GM12864 (cell line): ENCODE data around the gene HS3ST5.

Source experiments
- DNase-seq: peaks from one replicate; pipeline ENCODE4 v3.0.0-alpha.2; 2011; ENCODE audit warnings: low read depth
- H3K4me3 ChIP-seq: 2 replicates; pipeline ENCODE4 v1.5.1; 2011; ENCODE audit warnings: mild to moderate bottlenecking, low read depth, low read length, control low read depth
- TF ChIP-seq, protein P1 (sequence below): IDR thresholded peaks from 2 replicates; pipeline ENCODE4 v1.5.1; 2011; ENCODE audit warnings: low read depth, mild to moderate bottlenecking, moderate library complexity, low read length, control low read depth, inconsistent platforms; ENCODE audit errors: missing control alignments

The HS3ST5 gene

DNA sequence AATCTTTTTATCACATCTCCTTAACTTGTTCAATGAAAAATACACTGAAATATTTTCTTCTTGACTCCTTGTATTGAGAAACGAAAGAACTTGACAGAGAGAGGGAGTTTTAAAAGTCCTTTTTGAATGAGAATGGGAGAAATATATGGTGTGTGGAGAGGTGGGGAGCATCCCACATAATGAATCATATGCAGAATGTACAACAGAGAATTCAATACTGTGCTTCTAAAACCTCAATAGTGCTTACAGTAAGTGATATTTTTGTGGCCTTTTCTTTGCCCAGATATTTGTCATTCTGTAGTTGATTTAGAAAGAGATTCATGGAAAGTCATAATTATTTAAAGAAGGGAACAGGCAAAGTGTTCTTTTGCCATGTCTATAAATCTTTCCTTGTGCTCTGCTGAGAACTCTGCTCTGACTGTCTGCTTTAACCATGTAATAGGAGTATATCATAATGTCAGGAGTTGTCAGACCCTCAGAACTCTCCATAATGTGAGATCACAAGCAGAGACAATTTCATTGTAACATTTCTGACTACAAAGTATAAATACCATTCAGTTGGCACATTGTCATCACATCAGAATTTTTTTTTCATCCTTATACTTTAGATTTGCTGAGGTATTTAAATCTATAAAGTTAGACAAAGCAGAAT lies 32.8 kb upstream of the HS3ST5 start:
- TF ChIP-seq, protein P1, sequence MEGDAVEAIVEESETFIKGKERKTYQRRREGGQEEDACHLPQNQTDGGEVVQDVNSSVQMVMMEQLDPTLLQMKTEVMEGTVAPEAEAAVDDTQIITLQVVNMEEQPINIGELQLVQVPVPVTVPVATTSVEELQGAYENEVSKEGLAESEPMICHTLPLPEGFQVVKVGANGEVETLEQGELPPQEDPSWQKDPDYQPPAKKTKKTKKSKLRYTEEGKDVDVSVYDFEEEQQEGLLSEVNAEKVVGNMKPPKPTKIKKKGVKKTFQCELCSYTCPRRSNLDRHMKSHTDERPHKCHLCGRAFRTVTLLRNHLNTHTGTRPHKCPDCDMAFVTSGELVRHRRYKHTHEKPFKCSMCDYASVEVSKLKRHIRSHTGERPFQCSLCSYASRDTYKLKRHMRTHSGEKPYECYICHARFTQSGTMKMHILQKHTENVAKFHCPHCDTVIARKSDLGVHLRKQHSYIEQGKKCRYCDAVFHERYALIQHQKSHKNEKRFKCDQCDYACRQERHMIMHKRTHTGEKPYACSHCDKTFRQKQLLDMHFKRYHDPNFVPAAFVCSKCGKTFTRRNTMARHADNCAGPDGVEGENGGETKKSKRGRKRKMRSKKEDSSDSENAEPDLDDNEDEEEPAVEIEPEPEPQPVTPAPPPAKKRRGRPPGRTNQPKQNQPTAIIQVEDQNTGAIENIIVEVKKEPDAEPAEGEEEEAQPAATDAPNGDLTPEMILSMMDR: no peak
- no peak for DNase-seq
- no peak overlapping the region for H3K4me3 ChIP-seq

DNA sequence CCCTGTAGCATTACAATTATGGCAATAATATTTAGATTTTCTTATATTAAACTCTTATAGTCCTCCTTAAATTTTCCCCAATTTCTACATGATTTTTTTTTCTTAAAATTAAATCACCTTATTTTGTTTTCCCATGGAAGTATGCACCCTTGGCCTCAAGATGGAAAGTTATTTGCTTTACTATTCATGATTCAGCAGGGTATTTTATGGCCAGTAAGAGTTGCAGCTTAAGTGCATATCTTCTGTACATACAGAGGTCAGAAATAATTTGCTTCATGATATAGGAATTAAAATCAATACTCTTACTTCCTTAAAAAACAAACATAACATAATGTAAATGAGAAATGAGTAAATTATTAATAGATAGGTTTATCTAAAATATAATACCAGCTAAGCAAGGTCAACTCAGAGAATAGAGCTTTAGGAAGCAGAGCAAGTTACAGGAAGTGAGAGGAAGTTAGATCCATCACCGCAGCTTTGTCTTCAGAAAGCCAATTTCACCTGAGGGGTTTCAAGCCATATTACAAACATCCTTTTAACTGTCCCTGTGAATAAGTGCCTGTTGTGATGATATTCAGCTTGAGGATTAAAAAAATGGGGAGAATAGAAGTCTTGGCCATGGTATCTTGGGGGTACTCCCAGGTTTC lies 24.6 kb upstream of the HS3ST5 start:
- no peak overlapping the region for H3K4me3 ChIP-seq
- no peak for DNase-seq
- TF ChIP-seq, protein P1: no peak

DNA sequence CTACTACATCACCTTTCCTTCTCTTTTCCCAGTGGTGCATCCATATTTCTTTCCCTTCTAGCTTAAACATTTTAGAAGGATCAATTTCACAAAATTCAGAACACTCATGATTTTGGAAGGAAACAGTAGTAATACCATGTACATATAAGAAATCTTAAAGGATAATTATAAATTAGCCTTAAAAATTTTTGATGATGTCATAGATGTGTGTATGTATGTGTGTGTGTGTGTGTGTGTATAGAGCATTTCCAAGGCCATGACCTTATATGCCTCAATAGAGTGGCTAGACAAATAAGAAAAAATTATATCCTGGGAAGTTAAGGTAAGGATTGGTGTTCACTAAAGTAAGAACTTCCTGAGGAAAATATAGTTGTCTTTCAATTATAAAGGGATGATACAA lies 24.1 kb upstream of the HS3ST5 start:
- H3K4me3 ChIP-seq: no peak overlapping the region
- DNase-seq: no peak
- TF ChIP-seq, protein P1: no peak

DNA sequence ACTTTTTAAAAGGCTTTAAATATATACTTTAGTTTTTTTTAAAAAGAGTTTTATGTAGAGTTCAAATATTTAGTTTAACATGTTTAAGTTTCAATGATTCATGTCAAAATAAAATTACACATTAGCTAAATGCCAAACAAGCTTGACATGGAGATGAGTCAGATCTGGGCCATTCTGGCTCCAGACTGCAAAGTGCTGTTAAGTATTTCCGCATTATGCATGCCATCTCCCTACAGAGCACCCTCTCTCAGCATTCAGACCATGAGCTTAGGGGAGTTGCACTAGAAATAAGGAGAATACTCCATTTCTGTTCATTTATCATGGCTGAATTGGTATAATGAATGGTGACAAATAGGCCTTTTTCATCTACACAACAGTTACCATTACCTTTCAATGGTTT lies 21.5 kb upstream of the HS3ST5 start:
- no peak for DNase-seq
- H3K4me3 ChIP-seq: no peak overlapping the region
- TF ChIP-seq, protein P1: no peak

DNA sequence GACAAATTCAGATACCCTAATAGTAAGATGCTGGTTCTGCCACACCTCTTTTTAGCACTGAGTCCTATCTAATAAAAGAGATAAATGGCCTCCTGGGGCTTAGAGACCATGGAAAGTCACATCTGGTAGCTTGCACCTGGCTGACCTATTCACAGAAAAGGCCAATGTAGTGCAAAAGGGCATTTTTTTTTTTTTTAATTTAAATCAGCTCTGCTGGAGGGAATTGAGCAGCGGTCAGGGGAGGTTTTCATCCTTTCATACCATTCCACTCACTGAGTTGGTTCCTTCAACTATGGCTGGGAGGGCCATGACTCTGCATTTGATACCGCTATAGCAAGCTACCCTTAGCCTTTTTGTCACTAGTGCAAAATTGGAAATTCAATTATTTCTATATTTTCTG lies 20.1 kb upstream of the HS3ST5 start:
- TF ChIP-seq, protein P1: no peak
- DNase-seq: no peak
- H3K4me3 ChIP-seq: no peak overlapping the region

DNA sequence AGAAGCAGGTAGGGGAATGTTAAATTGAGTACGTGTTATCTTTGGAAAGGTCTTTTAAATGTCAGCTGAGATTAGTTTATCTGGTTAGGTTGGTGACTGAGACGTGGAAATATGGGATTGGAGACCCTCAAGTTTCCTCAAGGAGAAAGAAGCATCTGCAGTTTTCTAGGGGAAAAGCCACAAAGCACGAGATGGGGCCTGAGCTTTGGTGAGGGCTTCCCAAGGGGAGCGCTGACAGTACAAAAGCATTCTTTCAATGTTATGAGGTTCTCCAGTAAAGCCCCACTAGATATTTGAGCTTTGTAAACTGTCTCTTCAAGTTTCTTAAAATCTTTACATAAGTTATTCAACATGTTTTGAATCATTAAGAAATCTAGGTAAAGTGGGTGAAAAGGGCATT lies 19.6 kb upstream of the HS3ST5 start:
- TF ChIP-seq, protein P1: no peak
- no peak overlapping the region for H3K4me3 ChIP-seq
- no peak for DNase-seq

DNA sequence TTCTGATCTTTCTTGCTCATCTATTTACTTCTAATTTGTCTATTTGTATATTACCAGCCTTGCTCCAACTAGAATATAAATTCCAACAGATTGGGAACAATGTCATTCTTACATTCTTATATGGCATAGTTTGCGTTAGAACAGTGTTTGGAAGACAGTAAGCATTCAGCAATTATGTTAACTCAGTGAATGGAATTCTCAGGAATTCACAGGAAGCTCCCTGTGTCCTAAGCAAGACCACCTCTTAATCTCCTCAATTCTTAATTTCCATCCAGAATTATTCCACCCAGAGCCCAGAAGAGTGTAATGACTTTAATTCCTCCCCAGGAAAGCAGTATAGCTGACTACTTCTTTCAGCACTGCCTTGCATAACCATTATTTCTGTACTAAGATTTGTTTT lies 18.2 kb upstream of the HS3ST5 start:
- no peak overlapping the region for H3K4me3 ChIP-seq
- TF ChIP-seq, protein P1: no peak
- no peak for DNase-seq
